Mammary epithelial cell (primary cell): ENCODE results near the gene PRPH2.

Experiments used
- EZH2 ChIP-seq: IDR thresholded peaks from 2 replicates; pipeline ENCODE4 v1.6.1; 2012; ENCODE audit warnings: low read length, inconsistent platforms, borderline replicate concordance
- TF ChIP-seq, protein P1 (sequence below), 2 donors: IDR thresholded peaks in 1 of 2; conservative IDR thresholded peaks in 1 of 2; 2 replicates each; pipeline ENCODE4 v1.5.1; 2011 to 2012; ENCODE audit warnings: inconsistent platforms in 2 of 2, low read length in 2 of 2, mild to moderate bottlenecking in 2 of 2, control low read depth in 1 of 2, low read depth in 1 of 2; ENCODE audit not compliant: insufficient read depth in 1 of 2; ENCODE audit errors: extremely low read depth in 1 of 2

DNA sequence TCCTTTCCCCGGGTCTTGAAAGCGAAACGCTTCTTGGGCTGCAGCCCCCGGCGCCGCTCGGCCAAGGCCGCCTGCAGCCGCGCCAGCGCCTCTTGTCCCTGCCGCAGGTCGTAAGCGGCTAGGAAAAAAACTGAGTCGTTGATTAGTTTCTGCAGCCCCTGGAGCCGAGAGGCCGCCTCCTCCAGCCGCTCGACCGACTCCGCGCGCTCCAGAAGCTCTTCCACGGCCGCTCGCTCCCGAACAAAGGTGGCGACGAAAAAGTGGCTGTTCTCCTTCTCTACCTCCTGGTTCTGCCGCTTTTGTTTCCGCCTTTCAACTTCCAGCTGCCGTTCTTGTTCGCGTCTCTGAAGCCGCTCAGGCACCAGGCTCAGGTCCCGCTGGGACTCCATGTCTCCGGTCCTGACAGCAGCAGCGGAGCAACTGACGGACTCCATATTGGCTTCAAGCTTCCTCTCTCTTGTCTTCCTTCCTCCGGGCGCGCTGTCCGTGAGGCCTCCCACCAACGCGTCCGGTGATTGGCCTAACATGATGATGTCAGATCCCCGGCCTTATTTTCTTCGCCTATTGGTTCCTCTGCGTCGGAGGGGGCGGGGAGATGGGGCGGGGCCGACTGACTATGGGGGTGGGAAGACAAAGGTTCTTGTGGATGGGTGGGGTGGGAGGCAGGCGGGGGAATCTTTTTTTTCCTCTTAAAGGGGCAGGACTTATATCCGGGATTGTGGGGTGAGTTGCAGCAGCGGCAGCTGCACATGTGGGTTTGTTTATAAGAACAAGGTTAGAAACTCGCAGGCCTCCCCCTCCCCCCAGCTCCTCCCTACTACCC is 23.5 kb upstream of the PRPH2 start, which contains the start of gene TBCC:
- TF ChIP-seq, protein P1, sequence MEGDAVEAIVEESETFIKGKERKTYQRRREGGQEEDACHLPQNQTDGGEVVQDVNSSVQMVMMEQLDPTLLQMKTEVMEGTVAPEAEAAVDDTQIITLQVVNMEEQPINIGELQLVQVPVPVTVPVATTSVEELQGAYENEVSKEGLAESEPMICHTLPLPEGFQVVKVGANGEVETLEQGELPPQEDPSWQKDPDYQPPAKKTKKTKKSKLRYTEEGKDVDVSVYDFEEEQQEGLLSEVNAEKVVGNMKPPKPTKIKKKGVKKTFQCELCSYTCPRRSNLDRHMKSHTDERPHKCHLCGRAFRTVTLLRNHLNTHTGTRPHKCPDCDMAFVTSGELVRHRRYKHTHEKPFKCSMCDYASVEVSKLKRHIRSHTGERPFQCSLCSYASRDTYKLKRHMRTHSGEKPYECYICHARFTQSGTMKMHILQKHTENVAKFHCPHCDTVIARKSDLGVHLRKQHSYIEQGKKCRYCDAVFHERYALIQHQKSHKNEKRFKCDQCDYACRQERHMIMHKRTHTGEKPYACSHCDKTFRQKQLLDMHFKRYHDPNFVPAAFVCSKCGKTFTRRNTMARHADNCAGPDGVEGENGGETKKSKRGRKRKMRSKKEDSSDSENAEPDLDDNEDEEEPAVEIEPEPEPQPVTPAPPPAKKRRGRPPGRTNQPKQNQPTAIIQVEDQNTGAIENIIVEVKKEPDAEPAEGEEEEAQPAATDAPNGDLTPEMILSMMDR (conservative IDR thresholded peaks at IDR 0.05 in 1 of 2, IDR thresholded peaks at IDR 0.05 in 1 of 2; ENCODE audit: extremely low read depth in 1 of 2, insufficient read depth in 1 of 2, low read depth in 1 of 2, low read length in 2 of 2), result no peak
- no peak for TF ChIP-seq EZH2
